Nephron progenitor cell (in vitro differentiated cells): ENCODE results near the gene STAB1.
A peak's percentile ranks its signal among the peaks of the same experiment; 100 is the strongest.

ENCODE experiments used
- DNase-seq: peaks from one replicate; pipeline ENCODE4 v3.0.0; 2021
- H3K27ac Mint-ChIP-seq: 2 replicates; pipeline ENCODE4 v1.8.0; 2021; ENCODE audit warnings: mild to moderate bottlenecking, moderate library complexity, mixed read lengths
- H3K27me3 Mint-ChIP-seq: 2 replicates; pipeline ENCODE4 v1.8.0; 2021; ENCODE audit warnings: mild to moderate bottlenecking, low read depth, mixed read lengths; ENCODE audit not compliant: poor library complexity
- H3K36me3 Mint-ChIP-seq: 2 replicates; pipeline ENCODE4 v1.8.0; 2021; ENCODE audit warnings: low read depth, mixed read lengths
- H3K4me1 Mint-ChIP-seq: 2 replicates; pipeline ENCODE4 v1.8.0; 2021; ENCODE audit warnings: mixed read lengths
- H3K4me3 Mint-ChIP-seq: 2 replicates; pipeline ENCODE4 v1.8.0; 2021; ENCODE audit warnings: mild to moderate bottlenecking, moderate library complexity, mixed read lengths
- H3K9me3 Mint-ChIP-seq: 2 replicates; pipeline ENCODE4 v1.8.0; 2021; ENCODE audit warnings: mild to moderate bottlenecking, moderate library complexity, mixed read lengths
- CTCF ChIP-seq: fragments of 200-600 bp; sonication (generic); IDR thresholded peaks from 2 replicates; pipeline ENCODE4 v1.5.0; 2021; ENCODE audit warnings: antibody characterized with exemption

The STAB1 gene

GRCh38 chr3:52517796-52518722, 22.9 kb downstream of the STAB1 start:
- peaks cover 6% of the 10 kb centered on the region for H3K4me1 Mint-ChIP-seq
- no peak overlapping the region for H3K4me3 Mint-ChIP-seq
- H3K36me3 Mint-ChIP-seq = no peaks in the 10 kb centered on the region
- DNase-seq = no peak
- H3K9me3 Mint-ChIP-seq = no peaks in the 10 kb centered on the region
- TF ChIP-seq CTCF = no peak
- H3K27me3 Mint-ChIP-seq = peaks cover 13% of the 10 kb centered on the region
- no peak overlapping the region for H3K27ac Mint-ChIP-seq

- H3K4me1 Mint-ChIP-seq = peaks cover 6% of the 10 kb centered on the region
- H3K27ac Mint-ChIP-seq = peak overlapping the region; percentile 57
- no peak for TF ChIP-seq CTCF
- H3K27me3 Mint-ChIP-seq = peaks cover 13% of the 10 kb centered on the region
- no peaks in the 10 kb centered on the region for H3K9me3 Mint-ChIP-seq
- peaks cover under 1% of the 10 kb centered on the region for H3K36me3 Mint-ChIP-seq
- H3K4me3 Mint-ChIP-seq = no peak overlapping the region
- peak; percentile 51 for DNase-seq
Observed at GRCh38 chr3:52518723-52519444, 23.7 kb downstream of the STAB1 start.

GRCh38 chr3:52519445-52520140, 24.5 kb downstream of the STAB1 start:
- Mint-ChIP-seq H3K4me1 (peaks cover 6% of the 10 kb centered on the region), H3K27ac (peak overlapping the region; percentile 57), H3K9me3 (no peaks in the 10 kb centered on the region), H3K27me3 (peaks cover 11% of the 10 kb centered on the region), H3K36me3 (peaks cover 8% of the 10 kb centered on the region), H3K4me3 (no peak overlapping the region)
- TF ChIP-seq CTCF = no peak
- no peak for DNase-seq

- H3K4me3 Mint-ChIP-seq = no peak overlapping the region
- H3K27me3 Mint-ChIP-seq = peaks cover 9% of the 10 kb centered on the region
- DNase-seq = no peak
- no peaks in the 10 kb centered on the region for H3K9me3 Mint-ChIP-seq
- peaks cover 3% of the 10 kb centered on the region for H3K4me1 Mint-ChIP-seq
- peaks cover 8% of the 10 kb centered on the region for H3K36me3 Mint-ChIP-seq
- TF ChIP-seq CTCF = no peak
- H3K27ac Mint-ChIP-seq = no peak overlapping the region
Observed at GRCh38 chr3:52520141-52520667, 25.1 kb downstream of the STAB1 start.

- Mint-ChIP-seq H3K36me3 (peaks cover 15% of the 10 kb centered on the region), H3K4me1 (peaks cover 5% of the 10 kb centered on the region), H3K27me3 (peaks cover 7% of the 10 kb centered on the region), H3K9me3 (no peaks in the 10 kb centered on the region), H3K27ac (no peak overlapping the region), H3K4me3 (no peak overlapping the region)
- no peak for DNase-seq
- no peak for TF ChIP-seq CTCF
Observed at GRCh38 chr3:52520716-52521487, 25.8 kb downstream of the STAB1 start.
